SU-DHL-6 (cell line): Measurements from ENCODE around the gene SNX18.

Experiments
- EZH2phosphoT487 ChIP-seq: fragments of 200-600 bp; sonication (generic), shearing (Covaris generic); conservative IDR thresholded peaks from 2 replicates; pipeline ENCODE4 v1.6.1; 2018; ENCODE audit warnings: mild to moderate bottlenecking, antibody characterized with exemption, low read length, moderate library complexity, mixed read lengths
- TF ChIP-seq, protein P1 (sequence below): fragments of 200-600 bp; sonication (generic); IDR thresholded peaks from one replicate; pipeline ENCODE4 v1.5.1; 2017; ENCODE audit warnings: antibody characterized with exemption, mild to moderate bottlenecking, low read length, moderate library complexity; ENCODE audit not compliant: insufficient read depth, poor library complexity, severe bottlenecking

DNA sequence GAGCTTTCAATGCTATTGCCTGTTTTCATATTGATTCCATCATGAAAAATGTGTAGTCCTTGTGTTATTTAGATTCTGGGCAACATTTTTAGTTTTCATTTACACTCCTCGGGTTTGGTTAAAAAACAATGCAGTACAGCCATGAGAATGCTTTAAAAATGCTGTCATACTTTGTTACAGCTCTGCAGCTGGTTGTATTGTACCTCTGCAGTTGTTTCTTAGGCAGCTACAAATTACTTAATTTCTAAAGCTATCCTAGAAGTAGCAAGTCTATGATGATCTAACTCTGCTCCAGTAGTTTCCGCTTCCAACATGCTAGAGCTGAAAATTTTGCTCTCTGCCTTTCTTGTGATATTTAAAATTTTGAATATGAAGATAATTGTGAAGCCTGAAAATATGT is 20.2 kb downstream of the SNX18 start:
- TF ChIP-seq, protein P1, sequence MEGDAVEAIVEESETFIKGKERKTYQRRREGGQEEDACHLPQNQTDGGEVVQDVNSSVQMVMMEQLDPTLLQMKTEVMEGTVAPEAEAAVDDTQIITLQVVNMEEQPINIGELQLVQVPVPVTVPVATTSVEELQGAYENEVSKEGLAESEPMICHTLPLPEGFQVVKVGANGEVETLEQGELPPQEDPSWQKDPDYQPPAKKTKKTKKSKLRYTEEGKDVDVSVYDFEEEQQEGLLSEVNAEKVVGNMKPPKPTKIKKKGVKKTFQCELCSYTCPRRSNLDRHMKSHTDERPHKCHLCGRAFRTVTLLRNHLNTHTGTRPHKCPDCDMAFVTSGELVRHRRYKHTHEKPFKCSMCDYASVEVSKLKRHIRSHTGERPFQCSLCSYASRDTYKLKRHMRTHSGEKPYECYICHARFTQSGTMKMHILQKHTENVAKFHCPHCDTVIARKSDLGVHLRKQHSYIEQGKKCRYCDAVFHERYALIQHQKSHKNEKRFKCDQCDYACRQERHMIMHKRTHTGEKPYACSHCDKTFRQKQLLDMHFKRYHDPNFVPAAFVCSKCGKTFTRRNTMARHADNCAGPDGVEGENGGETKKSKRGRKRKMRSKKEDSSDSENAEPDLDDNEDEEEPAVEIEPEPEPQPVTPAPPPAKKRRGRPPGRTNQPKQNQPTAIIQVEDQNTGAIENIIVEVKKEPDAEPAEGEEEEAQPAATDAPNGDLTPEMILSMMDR = no peak
- TF ChIP-seq EZH2phosphoT487 = no peak
